Endodermal cell (in vitro differentiated cells): ENCODE data around the gene BRD1. TPM values are rescaled to one million over a fixed set of nuclear protein-coding genes. Genes with fewer than 3 reads are reported as not detected.
A peak's percentile ranks its signal among the peaks of the same experiment; 100 is the strongest.

ENCODE experiments used
- DNase-seq: peaks from one replicate; pipeline ENCODE4 v3.0.0-alpha.2; 2017
- H3K27ac ChIP-seq: 2 replicates; pipeline ENCODE4 v1.5.1; 2013; ENCODE audit warnings: mild to moderate bottlenecking, low read depth, low read length, moderate library complexity
- H3K27me3 ChIP-seq: 2 replicates; pipeline ENCODE4 v1.6.1; 2013; ENCODE audit warnings: mild to moderate bottlenecking, low read length, moderate library complexity; ENCODE audit not compliant: insufficient read depth, control insufficient read depth, poor library complexity, severe bottlenecking
- H3K36me3 ChIP-seq: 2 replicates; pipeline ENCODE4 v1.7.0; 2013; ENCODE audit warnings: mild to moderate bottlenecking, low read length, moderate library complexity; ENCODE audit not compliant: control insufficient read depth, insufficient read depth
- H3K4me1 ChIP-seq: one replicate; pipeline ENCODE4 v1.7.0; 2013; ENCODE audit warnings: low read length; ENCODE audit not compliant: control insufficient read depth, insufficient read depth
- H3K4me3 ChIP-seq: 2 replicates; pipeline ENCODE4 v1.5.1; 2013; ENCODE audit warnings: mild to moderate bottlenecking, low read length, moderate library complexity
- H3K9ac ChIP-seq: 2 replicates; pipeline ENCODE4 v1.6.1; 2013; ENCODE audit warnings: mild to moderate bottlenecking, low read length, moderate library complexity; ENCODE audit not compliant: poor library complexity, severe bottlenecking; ENCODE audit errors: extremely low read depth
- H3K9me3 ChIP-seq: 2 replicates; pipeline ENCODE4 v1.6.1; 2013; ENCODE audit warnings: mild to moderate bottlenecking, low read length, moderate library complexity; ENCODE audit not compliant: control insufficient read depth
- H3K27ac Mint-ChIP-seq: 2 replicates; pipeline ENCODE4 v1.8.0; 2020; ENCODE audit warnings: mixed read lengths
- H3K27me3 Mint-ChIP-seq: 2 replicates; pipeline ENCODE4 v1.8.0; 2021; ENCODE audit warnings: mild to moderate bottlenecking, mixed read lengths; ENCODE audit not compliant: insufficient read depth
- H3K36me3 Mint-ChIP-seq: 2 replicates; pipeline ENCODE4 v1.8.0; 2020; ENCODE audit warnings: low read depth, mixed read lengths
- H3K4me1 Mint-ChIP-seq: 2 replicates; pipeline ENCODE4 v1.8.0; 2020; ENCODE audit warnings: mixed read lengths
- H3K4me3 Mint-ChIP-seq: 2 replicates; pipeline ENCODE4 v1.8.0; 2020; ENCODE audit warnings: mild to moderate bottlenecking, moderate library complexity, mixed read lengths
- H3K9me3 Mint-ChIP-seq: 2 replicates; pipeline ENCODE4 v1.8.0; 2020; ENCODE audit warnings: mild to moderate bottlenecking, mixed read lengths
- WGBS, 2 experiments: methylation state at CpG; one replicate each; pipeline versions ENCODE4 v1.1.5 to v1.1.7; 2013; ENCODE audit warnings: missing lambda C conversion rate in 2 of 2, mixed read lengths in 1 of 2; ENCODE audit not compliant: insufficient coverage in 1 of 2, insufficient read length in 1 of 2; 5-methylcytosine and 5-hydroxymethylcytosine counted together
- total RNA-seq, 2 donors: library from RNA; stranded (reverse); fragmentation: NEBNext Ultra II Directional in 1 of 2; extraction: Animal tissue kit (Norgen Biotek cat#: 25700) in 1 of 2; gene quantifications; 2 replicates in 1 of 2; 3 replicates in 1 of 2; pipeline ENCODE4 v1.2.1, GENCODE V29; 2021
- TF ChIP-seq, protein P1 (sequence below): fragments of 200-600 bp; sonication (generic); conservative IDR thresholded peaks from 2 replicates; pipeline ENCODE4 v1.5.0; 2021; ENCODE audit warnings: antibody characterized with exemption, mild to moderate bottlenecking

Gene BRD1
- total RNA-seq, 2 donors from 2014 or later = 49.5 to 54.9 TPM

- no peak overlapping the region for H3K4me3 ChIP-seq
- Mint-ChIP-seq H3K9me3 (peaks cover 61% of the 10 kb centered on the region), H3K4me1 (no peaks in the 10 kb centered on the region), H3K4me3 (no peak overlapping the region), H3K36me3 (no peaks in the 10 kb centered on the region), H3K27me3 (peaks cover 4% of the 10 kb centered on the region), H3K27ac (no peak overlapping the region)
- DNase-seq = no peak
- H3K27me3 ChIP-seq = peaks cover under 1% of the 10 kb centered on the region
- no peaks in the 10 kb centered on the region for H3K36me3 ChIP-seq
- no peak overlapping the region for H3K9ac ChIP-seq
- peaks cover 8% of the 10 kb centered on the region for H3K9me3 ChIP-seq
- no peak overlapping the region for H3K27ac ChIP-seq
- TF ChIP-seq, protein P1, sequence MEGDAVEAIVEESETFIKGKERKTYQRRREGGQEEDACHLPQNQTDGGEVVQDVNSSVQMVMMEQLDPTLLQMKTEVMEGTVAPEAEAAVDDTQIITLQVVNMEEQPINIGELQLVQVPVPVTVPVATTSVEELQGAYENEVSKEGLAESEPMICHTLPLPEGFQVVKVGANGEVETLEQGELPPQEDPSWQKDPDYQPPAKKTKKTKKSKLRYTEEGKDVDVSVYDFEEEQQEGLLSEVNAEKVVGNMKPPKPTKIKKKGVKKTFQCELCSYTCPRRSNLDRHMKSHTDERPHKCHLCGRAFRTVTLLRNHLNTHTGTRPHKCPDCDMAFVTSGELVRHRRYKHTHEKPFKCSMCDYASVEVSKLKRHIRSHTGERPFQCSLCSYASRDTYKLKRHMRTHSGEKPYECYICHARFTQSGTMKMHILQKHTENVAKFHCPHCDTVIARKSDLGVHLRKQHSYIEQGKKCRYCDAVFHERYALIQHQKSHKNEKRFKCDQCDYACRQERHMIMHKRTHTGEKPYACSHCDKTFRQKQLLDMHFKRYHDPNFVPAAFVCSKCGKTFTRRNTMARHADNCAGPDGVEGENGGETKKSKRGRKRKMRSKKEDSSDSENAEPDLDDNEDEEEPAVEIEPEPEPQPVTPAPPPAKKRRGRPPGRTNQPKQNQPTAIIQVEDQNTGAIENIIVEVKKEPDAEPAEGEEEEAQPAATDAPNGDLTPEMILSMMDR = no peak
- H3K4me1 ChIP-seq = no peaks in the 10 kb centered on the region
- 73% methylated on average over 2 of the region's 2 CpGs; no CpG with 5 or more reads in 1 of the 2 experiments for WGBS, 2 experiments
These were observed 88.5 kb downstream of the BRD1 start for GRCh38 chr22:49739138-49739537.

- Mint-ChIP-seq H3K27me3 (peaks cover 3% of the 10 kb centered on the region), H3K27ac (no peak overlapping the region), H3K36me3 (no peaks in the 10 kb centered on the region), H3K9me3 (peaks cover 56% of the 10 kb centered on the region), H3K4me3 (no peak overlapping the region), H3K4me1 (no peaks in the 10 kb centered on the region)
- peak; percentile 23 for DNase-seq
- TF ChIP-seq, protein P1 = no peak
- H3K4me3 ChIP-seq = no peak overlapping the region
- H3K27ac ChIP-seq = no peak overlapping the region
- H3K9me3 ChIP-seq = peaks cover 8% of the 10 kb centered on the region
- H3K27me3 ChIP-seq = peaks cover 6% of the 10 kb centered on the region
- H3K9ac ChIP-seq = no peak overlapping the region
- no peaks in the 10 kb centered on the region for H3K4me1 ChIP-seq
- 80 to 87% methylated on average over 6 to 8 of the region's 8 CpGs for WGBS, 2 experiments
- H3K36me3 ChIP-seq = no peaks in the 10 kb centered on the region
These were observed 89.1 kb downstream of the BRD1 start for GRCh38 chr22:49738566-49738965.

DNA sequence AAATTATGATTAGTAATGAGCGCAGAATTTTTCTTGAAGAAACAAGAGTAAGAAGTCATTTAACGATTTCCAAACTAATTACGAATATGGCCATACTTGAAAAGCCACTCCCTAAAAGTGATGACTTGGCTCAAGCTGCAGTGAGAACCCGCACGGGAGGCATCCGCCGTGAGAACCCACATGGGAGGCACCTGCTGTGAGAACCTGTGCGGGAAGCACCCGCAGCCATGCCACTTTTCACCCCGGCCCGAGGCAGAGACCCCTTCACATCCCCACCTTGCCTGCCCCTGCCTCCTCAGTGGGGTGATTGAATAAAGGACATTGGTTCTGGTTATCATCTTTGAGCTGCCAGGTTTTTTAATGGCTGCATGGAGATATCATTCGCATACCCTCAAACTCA is 89.7 kb downstream of the BRD1 start:
- Mint-ChIP-seq H3K27ac (no peak overlapping the region), H3K4me3 (no peak overlapping the region), H3K27me3 (peaks cover 3% of the 10 kb centered on the region), H3K9me3 (peaks cover 50% of the 10 kb centered on the region), H3K36me3 (no peaks in the 10 kb centered on the region), H3K4me1 (no peaks in the 10 kb centered on the region)
- DNase-seq = no peak
- H3K27ac ChIP-seq = no peak overlapping the region
- H3K9me3 ChIP-seq = peaks cover 8% of the 10 kb centered on the region
- no peak overlapping the region for H3K9ac ChIP-seq
- TF ChIP-seq, protein P1 = no peak
- H3K36me3 ChIP-seq = no peaks in the 10 kb centered on the region
- no peak overlapping the region for H3K4me3 ChIP-seq
- H3K4me1 ChIP-seq = no peaks in the 10 kb centered on the region
- WGBS, 2 experiments = 92% methylated on average over 6 to 12 of the region's 12 CpGs
- peaks cover 10% of the 10 kb centered on the region for H3K27me3 ChIP-seq
